ENCODE results near the gene VAX1.

The VAX1 gene

GRCh38 chr10:117164592-117165537 is 26.8 kb upstream of the VAX1 start:
- no peak for DNase-seq (ENCODE audit: low read depth in 1 of 2, low spot score in 1 of 2)

DNA sequence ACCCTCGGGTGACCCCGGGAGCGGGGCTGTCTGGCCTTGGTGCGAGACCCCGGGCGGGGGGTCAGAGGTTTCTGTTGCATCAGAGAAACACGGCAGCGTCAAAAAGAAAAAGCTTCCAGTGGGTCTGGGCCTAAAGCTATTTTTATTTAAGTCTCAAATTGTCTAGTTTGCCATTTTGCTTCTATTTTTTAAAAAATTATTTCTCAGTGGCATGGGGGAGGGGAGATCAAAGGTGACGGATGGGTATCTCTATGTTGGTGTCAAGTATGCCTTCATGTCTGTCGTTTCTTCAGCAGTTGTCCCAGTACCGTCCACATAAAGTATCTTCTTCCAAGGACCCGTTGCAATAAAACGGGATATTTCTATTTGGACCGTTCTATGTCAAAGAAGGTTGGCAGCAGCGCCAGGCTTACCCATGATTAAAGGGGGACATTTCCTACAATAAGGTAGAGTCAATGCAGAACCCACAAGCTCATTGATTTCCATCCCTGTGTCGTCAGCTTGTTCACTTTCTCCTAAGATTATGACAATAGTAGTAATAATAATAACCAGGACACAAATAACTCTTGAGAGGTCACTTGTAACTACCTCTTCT is 26.0 kb upstream of the VAX1 start:
- no peak for DNase-seq (ENCODE audit: low read depth in 1 of 2, low spot score in 1 of 2)

DNA sequence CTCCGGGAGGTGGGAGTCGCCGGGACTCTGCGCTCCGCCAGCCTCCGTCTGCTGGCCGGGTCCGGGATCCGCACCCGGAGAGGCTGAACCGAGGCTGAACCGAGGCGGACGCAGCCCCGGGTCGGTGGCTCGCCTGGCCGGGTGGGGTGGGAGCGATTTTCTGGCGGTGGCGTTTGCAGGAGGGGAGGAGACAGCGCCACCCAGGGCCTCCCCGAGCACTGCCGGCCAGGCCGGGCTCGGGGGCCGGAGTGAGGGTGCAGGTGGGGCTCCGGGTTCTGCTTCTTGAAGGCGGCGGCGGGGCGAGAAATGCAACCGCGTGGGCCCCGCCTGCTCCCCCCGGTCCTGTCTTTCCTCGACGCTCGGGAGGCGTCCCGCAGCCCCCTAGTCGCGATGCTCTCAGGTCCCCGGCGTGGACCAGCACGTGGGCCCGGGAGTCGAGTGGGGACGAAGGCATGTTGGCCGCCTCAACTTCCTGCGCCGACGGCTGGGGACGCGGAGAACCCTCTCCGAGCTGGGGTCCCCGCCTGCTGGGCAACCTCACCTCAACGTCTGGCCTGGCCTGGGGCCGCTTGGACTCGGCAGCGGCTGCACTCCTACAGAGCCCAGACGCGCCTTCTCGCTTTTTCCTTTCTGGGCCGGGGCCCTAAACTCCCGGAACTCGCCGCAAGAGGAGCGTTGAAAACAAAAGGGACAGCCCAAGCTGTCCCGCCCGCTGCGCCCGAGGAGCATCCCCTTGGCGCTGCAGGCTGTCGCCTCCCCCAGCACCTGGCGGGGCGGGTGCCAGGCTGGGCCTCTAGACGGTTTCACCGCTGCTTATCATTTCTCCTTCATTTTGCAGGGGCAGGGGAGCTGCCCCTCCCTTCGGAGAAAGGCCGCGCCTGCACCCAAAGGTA is 25.2 kb upstream of the VAX1 start:
- no peak for DNase-seq (ENCODE audit: low read depth in 1 of 2, low spot score in 1 of 2)

GRCh38 chr10:117162093-117163060 is 24.3 kb upstream of the VAX1 start:
- no peak for DNase-seq (ENCODE audit: low read depth in 1 of 2, low spot score in 1 of 2)

- DNase-seq (ENCODE audit: low read depth in 1 of 2, low spot score in 1 of 2): no peak
Observed at GRCh38 chr10:117161386-117162033, 23.4 kb upstream of the VAX1 start.

DNA sequence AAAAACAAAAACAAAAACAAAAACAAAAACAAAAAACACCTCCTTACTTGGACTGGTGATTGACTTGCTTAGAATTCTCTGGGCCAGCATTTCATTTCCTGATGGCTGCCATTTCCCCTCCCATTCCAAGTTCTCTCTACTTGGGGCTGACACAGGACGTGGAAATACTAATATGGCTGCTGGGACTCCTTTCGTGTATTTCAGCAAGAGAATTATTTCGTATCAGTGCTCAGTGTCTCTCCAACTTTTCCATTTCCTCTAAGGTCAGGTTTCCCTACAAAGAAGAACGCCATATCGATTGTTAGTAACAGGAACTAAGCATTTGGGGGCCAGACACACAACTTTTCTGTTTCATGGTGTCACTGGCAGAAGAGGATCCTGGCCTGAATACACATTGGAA is 22.5 kb upstream of the VAX1 start:
- no peak for DNase-seq (ENCODE audit: low read depth in 1 of 2, low spot score in 1 of 2)

DNA sequence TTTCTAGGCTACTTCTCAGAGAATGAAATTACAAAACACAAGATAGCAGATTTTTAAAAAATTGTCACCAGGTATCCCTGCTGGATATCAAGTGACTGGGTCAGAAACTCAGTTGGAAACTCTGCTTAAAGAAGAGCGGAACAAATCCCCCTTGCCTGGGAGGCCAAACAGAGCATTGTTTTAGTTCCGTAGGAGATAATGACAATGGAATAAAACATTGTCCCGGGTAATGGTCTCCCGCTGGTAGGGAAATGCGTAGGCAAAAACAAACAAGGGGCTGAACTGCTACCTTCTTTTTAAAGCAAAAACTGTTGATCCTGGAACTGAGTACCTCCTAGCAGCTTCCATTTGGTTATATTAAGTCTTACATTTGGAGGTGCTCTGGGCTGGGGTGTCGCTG is 21.3 kb upstream of the VAX1 start:
- no peak for DNase-seq (ENCODE audit: low read depth in 1 of 2, low spot score in 1 of 2)

DNA sequence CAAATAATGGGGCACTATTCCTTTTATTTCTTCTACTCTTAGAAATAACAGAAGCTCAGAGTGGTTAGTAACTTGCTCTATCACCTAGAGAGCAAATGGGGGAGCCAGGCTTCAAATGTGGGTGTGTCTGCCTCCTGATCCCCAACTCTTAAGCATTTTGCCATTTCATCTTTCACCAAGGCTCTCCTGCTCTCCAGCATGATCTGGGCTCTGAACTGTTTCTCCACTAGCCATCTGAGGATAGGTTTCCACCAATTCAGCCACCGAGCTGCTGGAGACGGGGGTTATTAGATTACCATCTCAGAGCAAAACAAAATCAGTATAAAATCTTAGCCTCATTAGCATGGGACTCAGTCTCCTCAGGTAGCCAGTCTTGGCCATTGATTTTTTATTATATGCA is 20.2 kb upstream of the VAX1 start:
- DNase-seq (ENCODE audit: low read depth in 1 of 2, low spot score in 1 of 2): no peak

DNA sequence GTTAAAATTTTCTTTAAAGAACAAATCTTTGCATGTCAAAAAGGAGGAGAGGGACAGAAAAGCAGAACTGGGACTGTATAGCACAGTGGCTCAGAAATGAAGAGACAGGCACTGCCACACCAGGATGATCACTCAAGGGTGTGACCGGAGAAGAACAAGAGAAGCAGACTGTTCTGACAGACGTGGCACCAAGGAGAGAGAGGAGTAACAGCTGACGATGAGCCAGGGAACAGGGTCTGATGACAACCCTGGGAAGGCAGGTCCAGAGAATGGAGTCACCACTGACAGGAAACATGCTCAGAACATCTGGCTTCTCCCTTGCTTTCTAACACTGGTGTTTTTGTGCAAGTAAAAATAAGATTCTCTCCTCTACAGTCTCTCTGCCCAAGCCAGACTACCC is 14.6 kb upstream of the VAX1 start:
- no peak for DNase-seq (ENCODE audit: low read depth in 1 of 2, low spot score in 1 of 2)

DNA sequence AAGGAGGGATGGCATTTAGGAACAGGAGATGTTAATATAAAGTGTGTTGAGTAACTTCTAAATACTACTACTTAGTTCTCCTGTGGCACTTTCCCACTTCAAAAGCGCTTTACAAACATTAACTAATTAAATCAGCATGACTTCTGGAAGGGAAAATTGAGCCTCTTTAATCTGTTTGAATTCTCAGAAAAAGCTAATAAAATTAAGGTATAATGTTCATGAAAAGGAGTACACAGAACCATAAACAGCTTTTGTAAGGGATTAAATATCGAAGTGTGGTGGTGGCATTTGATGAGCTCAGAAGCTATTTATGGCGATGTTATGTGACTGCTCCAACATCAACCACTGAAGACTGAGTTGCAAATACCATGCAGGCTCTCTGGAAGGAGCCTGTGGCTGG is 10.2 kb upstream of the VAX1 start:
- no peak for DNase-seq (ENCODE audit: low read depth in 1 of 2, low spot score in 1 of 2)

DNA sequence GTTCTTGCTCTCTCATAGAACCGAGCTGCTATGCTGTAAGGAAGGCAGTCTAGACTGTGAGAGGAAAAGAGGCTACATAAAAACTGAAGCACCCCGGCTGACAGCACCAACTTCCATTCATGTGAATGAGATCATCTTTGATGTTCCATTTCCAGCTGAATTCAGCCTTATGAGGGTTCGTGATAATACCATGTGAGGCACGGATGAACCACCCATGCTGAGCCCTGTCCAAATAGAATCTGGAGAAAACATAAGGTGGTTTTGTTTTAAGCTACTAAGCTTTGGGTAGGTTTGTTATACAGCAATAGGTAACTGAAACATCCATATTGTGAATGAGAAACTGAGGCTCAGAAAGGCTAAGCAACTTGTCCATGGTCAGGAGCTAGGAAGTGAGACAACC is 6.9 kb upstream of the VAX1 start:
- DNase-seq (ENCODE audit: low read depth in 1 of 2, low spot score in 1 of 2): no peak

GRCh38 chr10:117143103-117143823 is 5.2 kb upstream of the VAX1 start:
- DNase-seq (ENCODE audit: low read depth in 1 of 2, low spot score in 1 of 2): no peak

- no peak for DNase-seq (ENCODE audit: low read depth in 1 of 2, low spot score in 1 of 2)
Observed at GRCh38 chr10:117140525-117140902, 2.4 kb upstream of the VAX1 start.

GRCh38 chr10:117139581-117140524 is 1.8 kb upstream of the VAX1 start:
- DNase-seq (ENCODE audit: low read depth in 1 of 2, low spot score in 1 of 2): no peak

DNA sequence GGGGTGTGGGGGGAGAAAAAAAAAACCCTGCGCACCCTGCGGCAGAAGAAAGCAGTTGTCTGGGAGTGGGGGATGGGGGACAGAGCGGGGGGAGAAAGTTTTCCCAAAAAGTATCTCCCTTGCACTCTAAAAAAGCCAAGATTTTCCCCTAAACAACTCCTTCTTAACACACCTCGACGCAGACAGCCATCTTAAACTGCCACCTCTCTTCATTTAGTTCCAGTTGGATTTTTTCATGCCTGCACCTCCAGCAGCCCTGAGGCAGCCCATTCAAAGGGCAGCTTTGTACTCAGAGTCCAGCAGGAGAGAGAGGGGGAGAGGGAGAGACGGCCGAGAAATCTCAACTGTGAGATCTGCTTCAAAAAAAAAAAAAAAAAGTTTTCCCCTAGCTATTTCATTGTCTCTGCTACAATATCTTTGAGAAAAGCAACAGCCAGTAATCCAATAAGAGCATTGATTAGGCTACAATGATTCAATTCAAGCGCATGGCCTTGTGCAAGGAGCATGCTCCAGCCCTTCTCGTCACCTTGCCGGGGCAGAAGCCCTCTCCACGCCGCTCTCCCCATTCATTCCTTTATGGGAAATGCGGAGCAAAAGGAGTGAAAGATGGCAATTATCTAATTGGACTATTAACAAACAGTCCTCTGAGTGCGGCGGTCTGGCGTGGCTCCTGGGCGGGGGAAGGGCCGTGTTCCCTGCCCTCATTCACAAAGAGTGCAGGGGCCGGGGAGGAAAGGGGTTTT is 939 bp upstream of the VAX1 start:
- no peak for DNase-seq (ENCODE audit: low read depth in 1 of 2, low spot score in 1 of 2)

DNA sequence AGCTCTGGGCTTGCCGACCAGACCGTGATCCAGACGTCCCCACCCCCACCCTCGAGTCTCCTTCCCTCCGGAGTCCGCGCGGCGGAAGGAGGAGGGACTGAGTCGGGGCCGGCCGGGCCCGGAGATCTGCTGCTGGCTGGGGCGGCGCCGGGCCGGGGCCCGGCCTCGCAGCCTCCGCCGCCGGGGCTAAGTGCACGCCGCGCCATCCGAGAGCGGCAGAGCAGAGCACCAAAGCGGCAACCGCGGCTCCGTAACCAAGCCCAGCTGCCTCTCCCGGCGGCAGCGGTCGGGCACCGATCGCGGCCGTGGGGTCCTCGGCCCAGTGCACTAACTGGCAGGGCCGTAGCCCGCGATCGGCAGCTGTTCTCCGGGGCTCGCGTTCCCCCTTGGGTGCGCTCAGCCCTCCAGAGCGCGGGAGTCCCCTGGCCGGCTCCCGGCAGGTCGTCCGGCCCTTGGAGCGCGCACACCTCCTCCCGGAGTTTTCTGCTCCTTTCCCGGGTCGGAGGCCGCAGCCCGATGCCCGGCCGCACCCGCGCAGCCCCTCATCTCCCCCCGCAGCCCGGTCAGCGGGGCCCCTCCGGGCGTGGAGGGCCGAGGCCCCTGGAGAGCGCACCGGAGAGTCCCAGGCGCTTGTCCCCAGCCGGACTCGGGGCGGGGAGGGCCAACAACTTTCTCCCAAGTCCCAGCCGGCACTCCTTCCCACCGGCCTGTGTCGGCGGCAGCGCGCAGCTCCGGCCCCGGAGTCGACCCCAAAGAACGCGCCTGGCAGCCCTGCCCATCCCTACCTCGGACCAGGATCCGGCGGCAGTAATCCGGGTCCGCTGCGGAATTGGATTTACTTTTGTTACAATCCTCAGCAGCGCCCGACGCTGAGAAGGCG is 799 bp downstream of the VAX1 start:
- DNase-seq (ENCODE audit: low read depth in 1 of 2, low spot score in 1 of 2): no peak

Data from activated T-helper 1 cell treated with anti-CD3 and anti-CD28 coated beads, Interleukin-2, amount 50 U/mL, for 16 hours (primary cell).